ENCODE measurements around the gene PAMR1.

The PAMR1 gene

DNA sequence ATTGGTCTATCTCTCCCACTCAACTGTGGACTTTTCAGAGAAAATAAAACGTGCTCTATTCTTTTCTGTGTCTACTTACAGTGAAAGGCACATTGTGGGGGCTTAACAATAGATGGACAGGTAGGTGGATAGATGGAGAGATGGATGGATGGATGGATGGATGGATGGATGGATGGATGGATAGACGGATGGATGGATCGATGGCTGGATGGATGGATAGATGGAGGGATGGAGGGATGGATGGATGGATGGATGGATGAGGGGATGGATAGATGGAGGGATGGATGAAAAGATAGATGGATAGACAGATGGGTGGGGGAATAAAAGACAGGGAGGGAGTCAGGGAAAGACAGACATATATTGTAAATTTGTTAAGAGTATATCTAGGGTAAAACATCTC lies 91.8 kb downstream of the PAMR1 start:
- DNase-seq = no peak

DNA sequence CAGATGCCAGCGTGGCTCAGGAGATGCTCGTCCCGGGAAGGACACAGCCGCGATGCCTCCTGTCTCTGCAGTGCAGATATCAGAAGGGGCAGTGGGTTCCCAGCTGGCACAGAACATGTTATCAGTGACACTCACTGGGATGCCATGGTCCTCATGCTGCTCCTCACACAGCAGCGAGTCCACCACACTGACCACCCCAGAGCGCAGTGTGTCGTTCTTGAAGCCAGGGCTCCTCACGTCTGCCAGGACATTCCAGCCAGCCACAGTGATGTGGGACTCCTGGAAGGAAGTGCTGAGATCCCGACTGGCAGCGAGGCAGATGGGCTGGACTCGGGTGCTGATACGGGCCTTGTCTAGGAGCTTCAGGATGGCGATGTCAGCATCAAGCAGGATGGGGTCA lies 93.0 kb downstream of the PAMR1 start:
- no peak for DNase-seq

DNA sequence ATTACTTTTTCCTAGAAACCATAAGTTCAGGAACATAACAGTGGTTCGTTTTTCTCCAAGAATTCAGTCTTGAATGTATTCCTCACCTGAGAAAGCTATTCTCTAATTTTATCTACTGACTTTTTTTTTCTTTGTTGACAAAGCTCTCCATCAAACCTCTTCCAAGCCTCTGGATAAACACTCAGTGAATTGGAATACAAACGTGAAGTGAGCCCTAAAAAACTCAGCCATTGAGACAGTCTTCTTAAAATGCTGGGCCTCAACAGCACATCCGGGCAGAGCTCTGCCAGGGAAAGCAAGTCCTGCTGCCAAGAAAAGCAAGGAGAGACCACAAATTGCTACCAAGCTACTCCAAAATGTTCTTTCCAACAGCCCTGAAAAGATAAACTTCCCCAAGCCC lies 98.3 kb downstream of the PAMR1 start:
- no peak for DNase-seq

DNA sequence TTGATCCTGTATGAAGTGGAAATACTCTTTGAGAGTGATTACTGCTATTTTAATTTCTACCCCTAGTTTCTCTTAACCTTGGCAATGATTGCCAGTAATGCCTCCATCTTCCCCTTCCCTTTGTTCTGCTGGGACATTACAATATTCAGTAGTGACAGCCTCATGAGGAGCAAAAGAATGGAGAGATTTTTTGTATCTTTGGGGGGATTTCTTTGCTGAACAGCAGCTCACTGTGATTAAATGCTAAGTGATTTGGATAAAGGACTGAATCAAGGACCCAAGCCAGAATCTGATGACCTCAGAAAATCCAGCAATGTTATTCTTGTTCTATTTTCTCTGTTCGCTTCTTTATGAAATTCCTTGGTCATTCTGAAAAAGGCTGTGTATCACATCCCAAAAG lies 99.1 kb downstream of the PAMR1 start:
- no peak for DNase-seq

DNA sequence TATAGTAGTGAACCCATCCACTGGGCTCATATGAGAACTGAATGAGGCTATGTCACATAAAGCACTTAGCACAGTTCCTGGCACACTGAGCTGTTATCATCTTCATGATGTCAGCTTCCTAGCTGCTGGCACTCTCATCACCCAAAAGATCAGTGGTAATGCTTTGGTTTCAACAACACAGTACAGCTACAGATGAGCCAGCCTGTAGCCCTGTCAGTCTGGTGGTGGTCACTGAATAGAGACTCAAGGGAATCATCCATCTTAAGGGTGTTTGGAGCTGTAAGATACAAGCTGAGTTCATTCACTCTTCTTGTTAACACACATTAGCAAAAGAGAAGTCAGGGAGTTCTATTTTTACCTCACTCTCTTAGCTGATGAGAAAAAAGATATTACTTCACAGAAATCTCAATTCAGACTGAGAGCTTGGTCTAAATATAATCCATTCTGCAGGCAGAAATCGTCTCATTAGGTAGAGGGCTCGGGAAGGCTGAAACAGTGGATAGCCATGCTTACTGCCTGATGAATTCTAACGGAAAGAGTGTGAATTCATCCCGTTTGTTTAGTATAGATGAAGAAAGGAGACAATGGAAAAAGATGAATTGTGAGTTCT lies 99.7 kb downstream of the PAMR1 start:
- no peak for DNase-seq

DNA sequence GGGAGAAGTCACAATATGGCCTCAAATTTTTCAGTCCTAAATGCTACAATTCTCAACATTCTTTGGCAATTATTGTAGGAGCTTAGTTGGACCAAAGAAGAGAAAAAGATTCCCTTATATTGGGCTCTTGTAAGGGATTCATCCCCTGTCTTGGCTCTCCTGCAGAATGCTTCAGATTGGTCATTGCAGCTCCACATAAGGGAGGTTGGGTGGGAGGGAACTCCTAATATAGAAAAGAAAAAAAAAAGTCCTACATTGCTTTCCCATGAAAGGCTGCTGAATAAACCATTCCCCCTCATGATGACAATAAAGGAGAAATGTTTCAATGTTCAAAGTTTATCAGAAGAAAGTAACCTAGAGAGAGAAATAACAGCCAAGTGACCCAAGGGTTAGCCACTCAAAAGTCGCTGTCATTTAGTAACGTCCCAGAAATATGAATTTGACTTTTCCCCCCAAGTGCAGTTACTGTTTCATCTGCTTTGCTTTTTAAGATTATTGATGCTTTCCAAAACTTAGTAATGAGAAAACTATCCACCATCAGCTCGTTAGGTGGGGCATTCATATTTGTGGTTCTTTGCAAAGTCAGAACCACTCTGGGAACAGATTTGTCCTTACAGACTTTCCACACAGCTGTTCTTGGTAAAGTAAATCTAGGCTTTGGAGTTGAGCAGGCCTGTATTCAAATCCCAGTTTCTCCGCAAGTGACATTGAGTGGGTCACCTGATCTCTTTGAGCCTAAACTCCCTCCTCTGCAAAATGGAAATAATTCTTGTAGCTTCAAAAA lies 101.1 kb downstream of the PAMR1 start:
- DNase-seq = no peak

DNA sequence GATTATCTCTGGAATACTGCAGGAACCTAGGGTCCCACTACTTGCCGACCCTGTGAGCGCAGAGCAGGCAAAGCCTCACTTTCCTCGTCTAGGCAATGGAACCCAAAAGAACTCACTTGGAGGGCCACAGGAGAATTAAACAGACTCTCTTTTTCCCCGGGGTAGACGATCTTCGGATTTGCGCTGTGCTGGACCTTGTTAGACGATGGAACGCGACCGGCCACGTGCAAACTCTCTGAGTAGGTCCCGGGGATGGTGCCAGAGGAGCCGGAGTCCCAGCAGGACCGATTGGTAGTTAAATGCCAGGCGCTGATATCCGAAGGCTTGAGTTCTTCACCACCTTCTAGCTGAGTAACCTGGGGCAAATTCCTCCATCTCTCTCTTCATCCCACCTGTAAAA lies 105.0 kb downstream of the PAMR1 start:
- peak; percentile 52 for DNase-seq

DNA sequence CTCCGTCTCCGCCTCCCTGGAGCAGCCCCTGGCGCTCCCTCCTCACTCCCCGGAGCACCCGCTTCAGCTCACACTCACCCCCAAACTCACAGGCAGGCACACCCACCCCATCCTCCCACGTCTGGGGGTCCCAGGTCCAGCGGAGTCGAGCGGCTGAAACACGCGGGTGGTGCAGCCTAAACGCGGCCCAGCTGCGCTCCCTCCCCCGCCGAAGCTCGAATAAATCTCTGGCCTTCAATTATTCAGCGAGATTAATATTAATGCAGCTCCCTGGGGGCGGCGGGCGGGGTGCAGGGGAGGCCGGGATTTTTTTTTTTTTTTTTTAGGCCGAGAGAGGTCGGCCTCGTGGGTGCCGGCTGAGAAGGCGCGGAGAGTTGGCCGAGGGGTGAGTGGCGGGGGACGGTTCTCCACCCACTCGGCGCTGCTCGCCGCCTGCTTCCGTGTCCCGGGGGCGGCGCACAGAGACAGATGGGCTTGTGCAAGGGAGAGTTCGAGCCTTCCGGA lies 105.5 kb downstream of the PAMR1 start:
- no peak for DNase-seq

DNA sequence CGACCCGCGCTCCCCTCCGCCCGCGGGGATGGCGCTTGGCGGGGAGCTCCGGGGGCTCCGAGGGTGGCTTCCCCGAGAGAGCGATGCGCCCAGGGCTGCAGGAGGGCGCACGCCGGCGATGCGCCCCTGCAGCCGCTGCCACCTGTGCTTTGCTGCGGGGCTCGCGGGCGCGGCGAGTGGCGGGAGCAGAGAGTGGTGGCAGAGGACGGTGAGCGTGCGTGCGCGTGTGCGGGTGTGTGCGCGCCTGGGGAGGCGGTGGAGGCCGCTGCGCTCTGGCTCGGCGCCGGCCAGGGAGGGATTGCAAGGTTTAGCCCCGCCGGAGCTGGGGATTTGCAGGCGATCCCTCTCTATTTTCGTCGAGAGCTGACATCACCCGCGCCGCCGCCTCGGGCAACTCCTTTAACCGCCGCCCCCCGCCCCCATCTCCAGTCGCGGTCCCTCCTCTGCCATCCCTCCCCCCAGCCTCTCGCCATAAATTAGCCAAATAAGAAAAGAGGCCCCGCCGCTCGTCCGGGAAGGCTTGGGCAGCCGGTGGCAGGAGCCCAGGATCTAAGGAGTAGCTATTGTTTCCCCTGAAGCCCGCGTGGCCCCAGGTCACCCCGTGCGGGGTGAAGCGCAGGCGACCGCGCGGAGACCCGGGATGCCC lies 106.1 kb downstream of the PAMR1 start, which contains the start of gene SLC1A2:
SLC1A2 (minus strand) TSS at position 375 of the 646 bp plus-strand sequence. CDS start 592 bp downstream, outside the sequence.
- peak; percentile 51 for DNase-seq

DNA sequence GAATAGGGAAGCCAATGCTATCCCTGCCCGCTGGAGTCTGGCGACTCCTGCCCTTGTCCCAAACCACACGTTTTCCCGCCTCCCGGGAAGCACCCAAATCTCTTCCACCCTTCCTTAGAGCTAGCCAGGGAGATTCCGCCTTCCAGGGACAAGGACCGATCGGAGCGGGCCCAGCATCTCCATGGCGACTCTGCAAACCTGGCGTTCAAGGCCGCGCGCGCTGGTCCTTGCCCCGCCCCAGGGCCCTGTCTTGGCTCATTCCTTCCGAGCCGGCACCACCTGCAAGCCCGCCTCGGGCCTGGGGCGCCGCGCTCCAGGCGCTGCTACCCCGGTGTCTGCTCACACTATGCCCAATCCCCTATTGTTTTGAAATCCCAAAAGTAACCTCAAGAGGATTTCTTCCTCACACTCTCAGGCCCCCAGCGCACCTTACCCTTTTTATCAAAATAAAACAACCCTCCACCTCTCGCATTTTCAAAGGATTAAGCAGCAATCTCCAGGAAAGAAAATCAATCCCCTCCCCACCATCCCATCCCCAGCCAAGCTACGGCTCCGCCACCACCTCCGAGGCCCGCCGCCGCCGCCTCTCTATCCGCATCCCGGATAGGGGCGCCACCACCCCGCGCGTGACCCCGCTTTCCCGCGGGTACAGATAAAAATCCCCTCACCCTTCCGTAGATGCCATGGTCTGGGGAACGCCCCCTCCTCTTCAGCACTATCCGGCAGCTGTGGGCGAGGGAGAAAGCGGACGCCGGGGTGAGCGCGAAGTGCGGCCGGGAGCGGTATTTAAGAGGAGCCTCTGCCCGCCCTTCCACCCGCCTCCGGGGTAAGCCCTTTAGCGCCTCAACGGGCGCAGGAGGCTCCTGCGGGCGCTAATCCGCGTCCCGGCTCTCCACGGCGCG lies 106.9 kb downstream of the PAMR1 start:
- peak; percentile 52 for DNase-seq

DNA sequence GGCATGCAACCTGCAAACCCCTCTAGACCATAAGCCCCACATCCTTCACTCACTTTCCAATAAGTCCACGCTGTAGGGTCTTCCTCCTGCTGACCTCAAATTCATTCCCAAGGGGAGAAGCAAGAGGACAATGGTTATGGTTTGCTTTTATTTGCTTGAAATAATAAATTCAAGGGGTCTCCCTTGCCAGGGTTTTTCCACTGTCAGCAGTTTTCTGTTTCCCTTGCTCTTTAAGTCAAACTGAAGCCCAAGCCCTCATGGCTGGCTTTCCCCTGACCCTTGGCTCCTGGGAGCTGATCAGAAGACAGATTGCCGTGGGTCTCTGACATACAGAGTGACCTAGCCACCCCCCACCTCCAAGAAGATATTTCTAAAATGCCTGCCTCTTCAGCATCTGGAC lies 109.9 kb downstream of the PAMR1 start:
- no peak for DNase-seq

DNA sequence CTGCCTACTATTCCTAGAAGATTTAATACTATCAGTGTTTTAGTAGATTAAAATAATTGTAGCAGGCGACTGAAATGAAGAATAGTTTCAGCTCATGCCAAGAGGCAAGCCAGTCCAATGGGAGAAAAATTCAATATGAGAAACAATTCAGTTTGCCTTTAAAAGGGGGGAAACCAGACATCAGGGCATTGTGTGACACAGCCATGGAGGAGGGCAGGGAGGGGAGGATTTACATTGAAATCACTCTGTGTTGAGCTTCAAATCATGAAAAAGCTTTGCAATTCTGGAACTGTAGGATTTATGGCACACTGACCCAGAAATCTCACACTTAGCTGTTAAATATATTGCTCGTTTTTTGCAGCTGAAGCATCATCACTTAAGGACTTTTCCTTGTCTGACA lies 110.6 kb downstream of the PAMR1 start:
- DNase-seq = no peak

DNA sequence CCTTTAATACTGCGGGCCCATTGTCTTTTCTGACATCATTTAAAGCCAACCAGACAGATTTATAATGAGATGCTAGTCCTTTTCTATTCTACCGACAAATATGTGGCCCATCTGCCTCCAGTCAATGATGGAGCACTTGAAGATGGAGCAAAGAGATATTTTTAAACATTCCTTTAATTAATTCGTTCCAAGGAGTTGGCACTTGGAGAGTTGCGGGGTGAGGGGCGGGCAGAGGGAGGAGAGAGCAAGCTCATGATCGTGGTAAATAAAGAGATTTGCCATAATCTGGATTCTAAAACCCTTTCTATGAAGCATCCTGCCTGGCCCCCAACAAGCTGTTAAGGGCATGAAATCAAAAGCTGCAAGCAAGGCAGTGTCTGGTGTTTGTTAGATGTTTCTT lies 111.1 kb downstream of the PAMR1 start:
- no peak for DNase-seq

DNA sequence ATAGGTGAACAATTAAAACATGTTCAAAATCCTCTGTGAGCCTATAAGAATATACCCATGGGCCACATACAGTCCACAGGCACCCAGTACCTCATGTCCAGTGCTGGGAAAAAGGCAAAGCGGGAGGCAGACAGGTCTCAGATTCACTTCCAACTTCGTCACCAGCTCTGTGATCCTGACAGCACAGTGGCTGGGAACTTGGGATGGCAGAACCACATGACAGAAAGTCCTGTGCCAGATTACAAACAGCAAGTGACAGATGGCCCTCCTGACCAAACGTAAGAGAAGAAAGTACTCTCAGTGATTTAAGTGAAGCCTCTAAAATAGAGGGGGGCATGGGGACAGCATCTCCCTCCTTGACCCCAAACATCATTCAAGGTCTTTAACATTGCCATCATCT lies 111.8 kb downstream of the PAMR1 start:
- no peak for DNase-seq

DNA sequence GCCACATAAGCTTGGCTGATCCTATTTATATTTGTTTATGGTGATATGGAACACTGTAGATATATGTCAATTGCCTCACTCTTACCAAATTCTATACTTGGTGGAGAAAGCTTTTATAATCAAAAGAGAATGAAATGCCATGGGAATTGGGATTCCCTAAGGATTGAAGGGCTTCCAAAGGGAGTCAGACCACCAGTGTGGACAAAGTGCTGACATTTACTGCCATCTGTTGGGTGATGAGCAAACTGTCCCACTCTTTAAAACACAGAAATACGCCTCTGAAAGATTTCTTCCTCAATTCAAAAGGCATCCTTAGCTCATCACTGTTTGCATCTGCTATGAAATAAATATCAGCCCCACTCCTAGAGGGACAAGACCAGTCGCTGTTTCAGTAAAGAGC lies 113.1 kb downstream of the PAMR1 start:
- peak; percentile 16 for DNase-seq

DNA sequence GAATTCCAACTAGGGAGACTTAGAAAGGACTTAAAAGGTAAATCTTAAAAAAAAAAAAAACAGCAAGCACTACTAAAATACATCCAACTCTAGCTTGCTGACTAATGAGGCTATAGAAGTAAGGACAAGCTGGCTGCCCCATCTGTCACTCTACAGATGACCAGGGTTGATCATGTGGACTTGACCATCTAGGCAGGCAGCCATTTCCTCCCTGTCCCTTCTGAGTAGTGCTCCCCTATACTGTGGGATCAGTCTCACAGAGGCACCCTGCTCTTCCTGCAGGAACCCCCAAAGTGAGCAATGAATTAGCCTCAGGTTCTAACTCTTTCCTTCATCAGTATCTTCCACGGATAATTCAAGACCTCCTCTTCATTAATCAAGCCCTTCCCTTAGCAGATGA lies 118.4 kb downstream of the PAMR1 start:
- no peak for DNase-seq

DNA sequence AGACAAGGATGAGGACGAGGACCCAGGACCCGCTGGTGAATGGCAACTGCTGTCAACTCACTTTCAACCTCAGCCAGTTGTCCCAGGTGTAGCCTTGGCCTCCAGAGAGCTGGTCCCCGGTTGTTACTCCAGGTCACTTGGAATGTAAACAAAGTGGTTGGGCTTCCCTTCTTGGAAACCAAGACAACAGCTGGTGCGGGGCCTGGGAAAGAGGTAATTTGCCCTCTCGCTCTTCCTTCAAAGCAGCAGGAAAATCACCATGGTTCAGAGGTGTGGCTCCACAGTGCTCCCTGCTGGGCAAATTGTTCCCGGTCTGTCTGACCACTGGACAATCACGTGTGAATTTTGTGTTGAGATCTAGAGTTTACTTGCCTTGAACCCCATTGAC lies 121.0 kb downstream of the PAMR1 start:
- DNase-seq = no peak

DNA sequence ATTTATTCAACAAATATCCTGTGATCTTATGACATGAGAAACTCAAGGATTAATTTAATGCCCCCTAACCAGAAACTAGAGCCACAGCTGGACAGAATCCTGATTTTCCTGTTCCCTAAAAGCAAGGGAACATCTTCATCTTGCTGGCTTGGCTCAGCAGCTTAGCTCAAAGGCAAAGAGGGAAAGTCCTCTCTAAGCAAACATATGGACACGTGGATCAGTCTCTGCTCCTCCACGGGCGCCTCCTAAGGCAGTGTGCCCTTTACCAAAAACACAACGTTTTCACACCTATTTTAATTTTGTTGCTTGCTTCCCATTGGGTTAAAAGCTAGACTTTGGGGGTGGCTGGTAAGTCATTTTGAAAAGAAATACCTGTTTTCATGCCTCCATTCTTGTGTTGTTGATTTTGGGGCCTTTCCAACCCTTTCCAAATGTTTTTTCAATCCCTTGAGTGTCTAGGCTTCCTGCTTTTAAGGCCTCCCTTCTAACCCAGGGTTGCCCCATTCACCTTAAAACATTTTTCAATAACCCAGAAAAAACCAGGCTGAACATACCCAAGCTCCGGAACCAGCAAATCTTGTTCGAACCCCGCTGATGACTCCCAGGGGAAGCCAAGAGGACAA lies 121.5 kb downstream of the PAMR1 start:
- DNase-seq = no peak

DNA sequence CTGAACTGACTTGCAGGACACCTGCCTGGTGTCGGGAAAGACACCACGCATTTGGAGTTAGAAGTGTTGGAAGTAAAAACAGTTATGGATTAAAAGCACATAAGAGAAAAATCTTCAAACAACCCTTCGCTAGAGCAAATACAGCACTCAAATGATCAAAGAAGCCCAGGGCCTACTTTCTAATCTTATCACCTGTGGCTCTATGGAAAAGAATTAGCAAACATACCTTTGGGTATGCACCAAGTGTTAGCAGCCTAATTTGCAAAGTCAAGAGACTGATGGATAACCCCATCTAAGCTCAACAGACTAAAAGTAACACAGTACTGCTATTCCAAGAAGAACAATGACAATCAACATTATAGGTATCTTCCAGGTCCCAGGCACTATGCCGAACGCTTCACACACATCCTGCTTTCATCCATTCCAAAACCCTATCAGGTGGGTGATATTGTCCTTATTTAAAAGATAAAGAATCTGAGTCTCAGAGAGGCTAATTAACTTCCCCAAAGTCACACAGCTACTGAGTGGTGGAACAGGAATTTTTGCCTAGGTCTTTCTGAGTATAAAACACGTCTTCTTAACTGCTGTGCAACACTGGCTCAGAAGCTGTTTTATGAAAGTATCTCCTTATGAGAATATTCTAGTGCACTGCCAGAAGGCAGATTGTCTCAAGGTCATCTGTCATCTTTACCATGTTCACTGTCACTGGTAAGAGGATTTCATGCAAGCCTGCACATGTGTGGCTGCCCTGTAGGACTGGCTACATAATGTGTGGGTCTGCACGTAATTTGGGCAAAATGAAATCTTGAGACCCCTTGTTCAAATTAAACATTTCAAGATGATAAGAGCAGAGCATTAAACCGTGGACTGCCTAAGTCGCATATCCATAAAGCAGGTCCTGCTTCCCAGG lies 122.4 kb downstream of the PAMR1 start:
- no peak for DNase-seq

DNA sequence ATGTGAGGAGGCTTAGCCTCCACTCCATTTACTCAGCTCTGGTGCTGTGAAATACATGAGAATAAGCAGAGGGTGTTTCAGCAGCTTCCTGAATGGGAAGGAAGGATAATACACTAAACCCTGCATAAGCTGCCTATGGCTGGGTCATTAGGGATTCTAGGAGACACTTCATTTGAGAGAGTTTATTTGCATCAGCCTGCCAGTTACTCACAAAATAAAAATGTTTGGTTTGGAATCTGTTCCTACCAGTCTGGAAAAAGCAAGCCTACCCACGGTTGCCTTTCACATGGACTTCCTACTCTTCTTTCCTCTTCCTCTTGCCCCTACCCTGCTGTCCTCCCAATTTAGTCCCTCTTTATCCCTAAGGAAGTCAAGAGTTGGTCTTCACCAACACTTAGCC lies 126.5 kb downstream of the PAMR1 start:
- no peak for DNase-seq

DNA sequence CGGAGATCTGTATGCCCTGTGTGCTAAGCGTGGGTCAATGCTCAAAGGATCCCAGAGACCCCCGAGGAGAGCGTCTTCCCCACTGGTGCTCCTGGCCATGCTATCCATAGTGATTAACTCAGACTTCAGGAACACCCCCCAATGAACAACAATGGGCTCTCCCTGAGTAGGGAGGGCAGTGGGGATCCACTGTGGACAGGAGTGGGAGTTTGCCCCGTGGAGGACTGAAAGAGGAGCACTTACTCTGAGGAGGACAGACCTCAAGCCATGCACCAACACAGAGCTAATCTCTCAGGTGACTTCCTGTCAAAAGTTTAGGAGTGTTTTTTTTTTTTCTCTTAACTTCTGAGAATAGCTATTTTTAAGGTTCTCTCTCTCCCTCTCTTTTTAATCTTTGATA lies 130.5 kb downstream of the PAMR1 start:
- DNase-seq = no peak

All from NCI-H526 treated with DMSO at 0.1 percent for 48 hours (cell line).